Measurements from ENCODE around the gene TAAR6.

DNA sequence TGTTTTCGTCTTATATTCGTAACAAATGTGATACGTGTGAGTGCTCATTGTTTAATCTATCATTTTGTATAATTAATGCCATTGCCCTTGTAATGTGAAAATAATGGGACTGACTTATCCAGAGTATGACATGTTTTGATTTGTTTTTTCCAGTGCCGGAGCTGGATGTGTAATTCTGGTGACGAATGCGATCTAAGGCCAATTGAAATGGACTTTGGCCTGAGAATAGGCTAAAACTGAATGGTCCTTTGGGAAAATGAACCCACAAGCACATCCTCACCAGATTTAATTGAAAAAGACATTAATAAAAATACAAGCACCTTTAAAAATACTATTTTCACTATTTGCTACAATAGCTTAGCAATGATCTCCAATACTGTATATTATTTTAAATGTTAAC lies 26.1 kb downstream of the TAAR6 start:
- TF ChIP-seq, protein P1, sequence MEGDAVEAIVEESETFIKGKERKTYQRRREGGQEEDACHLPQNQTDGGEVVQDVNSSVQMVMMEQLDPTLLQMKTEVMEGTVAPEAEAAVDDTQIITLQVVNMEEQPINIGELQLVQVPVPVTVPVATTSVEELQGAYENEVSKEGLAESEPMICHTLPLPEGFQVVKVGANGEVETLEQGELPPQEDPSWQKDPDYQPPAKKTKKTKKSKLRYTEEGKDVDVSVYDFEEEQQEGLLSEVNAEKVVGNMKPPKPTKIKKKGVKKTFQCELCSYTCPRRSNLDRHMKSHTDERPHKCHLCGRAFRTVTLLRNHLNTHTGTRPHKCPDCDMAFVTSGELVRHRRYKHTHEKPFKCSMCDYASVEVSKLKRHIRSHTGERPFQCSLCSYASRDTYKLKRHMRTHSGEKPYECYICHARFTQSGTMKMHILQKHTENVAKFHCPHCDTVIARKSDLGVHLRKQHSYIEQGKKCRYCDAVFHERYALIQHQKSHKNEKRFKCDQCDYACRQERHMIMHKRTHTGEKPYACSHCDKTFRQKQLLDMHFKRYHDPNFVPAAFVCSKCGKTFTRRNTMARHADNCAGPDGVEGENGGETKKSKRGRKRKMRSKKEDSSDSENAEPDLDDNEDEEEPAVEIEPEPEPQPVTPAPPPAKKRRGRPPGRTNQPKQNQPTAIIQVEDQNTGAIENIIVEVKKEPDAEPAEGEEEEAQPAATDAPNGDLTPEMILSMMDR (IDR thresholded peaks at IDR 0.05 in 8 of 11, conservative IDR thresholded peaks at IDR 0.05 in 3 of 11), result no peak
- no peak for TF ChIP-seq POLR2AphosphoS5 (IDR thresholded peaks at IDR 0.05)
